Brain microvascular endothelial cell (primary cell): ENCODE measurements around the gene NBDY.
"Not testable (repeated sequence)": the region's sequence is repeated elsewhere in the genome, so short reads cannot be mapped to it uniquely, and the experiment has no call there.

Experiments
- DNase-seq: peaks from one replicate; pipeline ENCODE4 v3.0.0-alpha.2; 2020
- H3K27ac ChIP-seq: fragments of 250-450 bp; sonication (Bioruptor Pico); 2 replicates; pipeline ENCODE4 v1.5.1; 2020; ENCODE audit warnings: mild to moderate bottlenecking, moderate library complexity
- H3K27me3 ChIP-seq: fragments of 250-450 bp; sonication (Bioruptor Pico); replicated peaks from 2 replicates; pipeline ENCODE4 v1.5.1; 2020; ENCODE audit warnings: mild to moderate bottlenecking
- H3K36me3 ChIP-seq: fragments of 250-450 bp; sonication (Bioruptor Pico); replicated peaks from 2 replicates; pipeline ENCODE4 v1.5.1; 2020; ENCODE audit warnings: mild to moderate bottlenecking
- H3K4me3 ChIP-seq: 2 replicates; pipeline ENCODE4 v1.5.1; 2011; ENCODE audit warnings: low read depth, mild to moderate bottlenecking, control low read depth, low read length, moderate library complexity
- in situ Hi-C: cut with HindIII; loops from 2 replicates; pipeline ENCODE4 v1.10.0; 2017; ENCODE audit warnings: low sequenced_read_pairs, low pct_ligation_motif_present
- TF ChIP-seq, protein P1 (sequence below): IDR thresholded peaks from 2 replicates; pipeline ENCODE4 v1.5.1; 2011; ENCODE audit warnings: low read depth, mild to moderate bottlenecking, moderate library complexity, low read length, control low read depth, inconsistent platforms; ENCODE audit errors: missing control alignments

The NBDY gene

DNA sequence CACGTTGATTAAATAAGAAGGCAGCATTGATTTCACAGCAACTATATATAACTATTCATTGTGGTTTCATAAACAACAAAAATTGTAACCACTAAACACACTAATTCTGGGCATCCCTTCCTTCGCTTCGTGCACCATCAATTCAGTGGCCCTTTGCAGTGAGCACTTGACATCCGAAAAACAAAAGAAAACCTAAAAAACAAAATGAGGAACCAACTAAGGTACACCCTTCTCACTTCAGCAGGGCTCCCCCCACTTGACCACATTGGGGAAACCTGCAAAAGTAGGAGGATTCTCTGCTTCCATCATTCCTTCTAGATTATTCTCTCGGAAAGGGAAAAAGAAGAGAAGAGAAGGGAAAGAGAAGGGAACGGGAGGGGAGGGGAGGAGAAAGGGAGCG lies 28.3 kb downstream of the NBDY start:
- in situ Hi-C loops: no loop called here
- no peak for DNase-seq
- Histone ChIP-seq H3K4me3 (no peak overlapping the region), H3K27ac (no peak overlapping the region), H3K36me3 (no peaks in the 10 kb centered on the region), H3K27me3 (no peaks in the 10 kb centered on the region)
- TF ChIP-seq, protein P1, sequence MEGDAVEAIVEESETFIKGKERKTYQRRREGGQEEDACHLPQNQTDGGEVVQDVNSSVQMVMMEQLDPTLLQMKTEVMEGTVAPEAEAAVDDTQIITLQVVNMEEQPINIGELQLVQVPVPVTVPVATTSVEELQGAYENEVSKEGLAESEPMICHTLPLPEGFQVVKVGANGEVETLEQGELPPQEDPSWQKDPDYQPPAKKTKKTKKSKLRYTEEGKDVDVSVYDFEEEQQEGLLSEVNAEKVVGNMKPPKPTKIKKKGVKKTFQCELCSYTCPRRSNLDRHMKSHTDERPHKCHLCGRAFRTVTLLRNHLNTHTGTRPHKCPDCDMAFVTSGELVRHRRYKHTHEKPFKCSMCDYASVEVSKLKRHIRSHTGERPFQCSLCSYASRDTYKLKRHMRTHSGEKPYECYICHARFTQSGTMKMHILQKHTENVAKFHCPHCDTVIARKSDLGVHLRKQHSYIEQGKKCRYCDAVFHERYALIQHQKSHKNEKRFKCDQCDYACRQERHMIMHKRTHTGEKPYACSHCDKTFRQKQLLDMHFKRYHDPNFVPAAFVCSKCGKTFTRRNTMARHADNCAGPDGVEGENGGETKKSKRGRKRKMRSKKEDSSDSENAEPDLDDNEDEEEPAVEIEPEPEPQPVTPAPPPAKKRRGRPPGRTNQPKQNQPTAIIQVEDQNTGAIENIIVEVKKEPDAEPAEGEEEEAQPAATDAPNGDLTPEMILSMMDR: no peak

DNA sequence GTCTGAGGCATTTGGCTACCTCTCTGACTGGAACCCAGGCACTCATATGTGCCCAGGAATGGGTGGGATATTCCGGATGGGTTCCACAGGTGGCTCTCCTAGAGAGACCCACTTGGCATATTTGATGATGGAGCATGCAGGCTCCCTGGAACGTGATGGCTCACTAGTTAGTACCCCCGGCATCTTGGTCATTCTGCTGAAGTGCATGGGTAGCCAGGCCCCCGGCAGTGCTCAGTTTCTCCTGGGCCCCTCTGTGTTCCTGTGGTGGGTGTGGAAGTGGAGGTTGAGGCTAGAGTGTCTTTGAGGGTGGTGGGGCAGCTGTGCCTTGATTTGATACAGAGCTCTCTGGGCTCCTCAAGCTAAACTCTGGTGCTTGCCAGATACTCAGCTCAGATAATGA lies 29.4 kb downstream of the NBDY start:
- in situ Hi-C loops: no loop called here
- no peaks in the 10 kb centered on the region for H3K27me3 ChIP-seq
- H3K36me3 ChIP-seq: no peaks in the 10 kb centered on the region
- no peak for DNase-seq
- H3K4me3 ChIP-seq: no peak overlapping the region
- no peak overlapping the region for H3K27ac ChIP-seq
- TF ChIP-seq, protein P1: no peak

DNA sequence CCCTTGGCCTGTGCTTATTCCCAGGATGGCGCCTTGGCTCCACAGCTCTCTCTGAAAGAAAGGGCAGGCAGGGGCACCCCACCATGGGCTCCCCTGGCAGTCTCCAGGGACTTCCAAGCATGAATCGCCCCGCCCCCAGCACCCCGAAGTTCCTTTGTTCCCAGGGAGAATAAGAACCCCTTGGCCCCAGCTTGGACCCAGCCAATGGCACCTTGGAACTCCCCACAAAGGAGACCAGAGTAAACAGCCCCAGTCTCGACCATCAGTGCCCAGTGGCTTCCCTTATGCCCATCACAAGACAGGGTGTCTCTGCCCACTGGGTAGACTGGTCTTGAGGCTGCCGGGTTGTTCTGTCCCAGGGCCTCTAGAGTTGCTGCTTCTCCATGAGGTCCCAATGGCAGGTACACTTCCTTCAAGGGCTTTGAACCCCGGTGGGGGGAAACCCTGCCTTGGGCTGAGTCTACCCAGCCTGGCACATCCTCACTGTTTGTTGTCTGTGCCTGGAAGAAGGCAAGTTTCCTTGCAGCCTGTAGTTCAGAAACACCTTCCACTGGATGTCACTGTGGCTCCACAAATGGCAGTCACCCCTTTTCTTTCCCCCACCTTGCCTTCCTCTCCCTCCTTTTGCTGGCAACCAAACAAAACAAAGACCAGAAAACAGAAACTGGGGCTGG lies 30.8 kb downstream of the NBDY start:
- Histone ChIP-seq H3K4me3 (no peak overlapping the region), H3K27me3 (no peaks in the 10 kb centered on the region), H3K27ac (no peak overlapping the region), H3K36me3 (no peaks in the 10 kb centered on the region)
- DNase-seq: no peak
- TF ChIP-seq, protein P1: no peak
- in situ Hi-C loops: no loop called here

DNA sequence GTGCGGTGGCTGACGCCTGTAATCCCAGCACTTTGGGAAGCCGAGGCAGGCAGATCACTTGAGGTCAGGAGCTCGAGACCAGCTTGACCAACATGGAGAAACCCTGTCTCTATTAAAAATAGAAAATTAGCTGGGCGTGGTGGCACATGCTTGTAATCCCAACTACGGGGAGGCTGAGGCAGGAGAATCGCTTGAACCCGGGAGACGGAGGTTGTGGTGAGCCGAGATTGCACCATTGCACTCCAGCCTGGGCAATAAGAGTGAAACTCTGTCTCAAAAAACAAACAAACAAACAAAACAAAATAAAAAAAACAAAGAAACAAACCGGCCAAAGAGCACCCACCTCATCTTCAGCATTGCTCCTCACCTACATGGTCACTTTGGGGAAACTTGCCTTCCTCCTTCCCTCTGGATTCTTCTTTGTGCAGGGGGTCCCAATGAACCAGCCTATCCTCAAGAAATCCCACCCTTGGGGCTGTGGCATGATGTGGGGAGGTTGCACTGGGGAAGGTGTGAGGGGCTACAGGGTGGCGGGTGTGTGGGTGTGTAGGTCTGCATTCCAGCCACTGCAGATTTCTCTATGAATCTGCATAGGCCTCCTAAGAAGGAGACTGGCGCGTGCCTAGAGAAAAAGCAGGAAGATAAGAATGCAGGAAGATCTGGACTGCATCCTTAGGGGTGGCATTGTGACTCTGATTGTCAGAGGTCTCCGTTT lies 31.5 kb downstream of the NBDY start:
- DNase-seq, H3K27me3 ChIP-seq, in situ Hi-C loops, H3K27ac ChIP-seq, H3K36me3 ChIP-seq, H3K4me3 ChIP-seq: not testable (repeated sequence)

DNA sequence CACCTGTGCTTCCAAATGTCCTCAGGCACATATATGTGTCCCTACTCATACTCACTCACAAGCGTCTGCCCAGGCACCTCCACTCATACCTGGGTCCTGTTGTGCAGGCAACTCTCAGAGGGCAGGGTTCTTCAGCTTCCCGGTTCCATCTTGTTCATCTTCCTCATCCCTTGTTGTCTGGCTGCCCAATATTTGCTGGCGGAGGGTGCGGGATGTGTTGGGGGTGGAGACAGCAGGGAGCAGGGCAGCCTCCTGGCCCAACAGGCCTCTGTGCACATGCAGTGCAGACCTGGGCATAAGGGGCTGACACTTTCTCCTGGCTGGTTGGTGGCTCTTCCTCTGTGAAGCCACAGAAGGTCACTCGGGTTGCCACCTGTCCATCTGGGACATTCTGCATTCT lies 32.1 kb downstream of the NBDY start:
- H3K4me3 ChIP-seq: no peak overlapping the region
- TF ChIP-seq, protein P1: no peak
- in situ Hi-C loops: no loop called here
- no peaks in the 10 kb centered on the region for H3K27me3 ChIP-seq
- DNase-seq: no peak
- no peaks in the 10 kb centered on the region for H3K36me3 ChIP-seq
- no peak overlapping the region for H3K27ac ChIP-seq

DNA sequence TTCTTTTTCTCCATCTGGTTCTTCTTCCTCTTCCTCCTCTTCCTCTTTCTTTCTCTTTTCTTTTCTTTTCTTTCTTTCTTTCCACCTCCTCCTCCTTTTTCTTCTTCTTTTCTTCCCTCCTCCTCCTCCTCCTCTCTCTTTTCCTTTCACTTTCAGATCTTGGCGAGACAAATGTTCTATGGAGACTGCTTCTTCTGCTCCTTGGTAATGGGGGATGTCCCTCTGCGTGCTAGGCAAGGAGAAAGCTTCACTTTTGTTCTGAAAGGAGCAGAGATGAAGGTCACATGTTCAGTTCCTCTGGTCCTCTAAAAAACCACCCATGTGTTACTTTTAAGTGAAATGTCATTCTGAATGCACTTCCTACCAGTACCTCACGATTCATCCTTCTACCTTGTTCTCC lies 33.2 kb downstream of the NBDY start:
- no peaks in the 10 kb centered on the region for H3K27me3 ChIP-seq
- no peak overlapping the region for H3K27ac ChIP-seq
- no peak overlapping the region for H3K4me3 ChIP-seq
- DNase-seq: no peak
- H3K36me3 ChIP-seq: no peaks in the 10 kb centered on the region
- TF ChIP-seq, protein P1: no peak
- in situ Hi-C loops: no loop called here
